Memory B cell (primary cell): ENCODE data around the gene FIZ1.
A peak's percentile ranks its signal among the peaks of the same experiment; 100 is the strongest.

Source experiments
- ATAC-seq: fragments of 150-1000 bp; cut with Tn5 transposase; 2 replicates; pipeline ENCODE4 v1.10.0; 2021; ENCODE audit warnings: low read depth, mild to moderate bottlenecking, moderate library complexity
- DNase-seq, 2 donors: peaks; one replicate each; pipeline ENCODE4 v3.0.0; 2022; ENCODE audit warnings: low spot score in 2 of 2
- H3K27ac Mint-ChIP-seq: one replicate; pipeline ENCODE4 v1.8.0; 2022; ENCODE audit warnings: mild to moderate bottlenecking, moderate library complexity, mixed read lengths
- H3K27me3 Mint-ChIP-seq: one replicate; pipeline ENCODE4 v1.8.0; 2022; ENCODE audit warnings: mixed read lengths
- H3K36me3 Mint-ChIP-seq: one replicate; pipeline ENCODE4 v1.8.0; 2022; ENCODE audit warnings: mild to moderate bottlenecking, mixed read lengths
- H3K4me1 Mint-ChIP-seq: one replicate; pipeline ENCODE4 v1.8.0; 2022; ENCODE audit warnings: mixed read lengths
- H3K4me3 Mint-ChIP-seq: one replicate; pipeline ENCODE4 v1.8.0; 2022; ENCODE audit warnings: mild to moderate bottlenecking, moderate library complexity, mixed read lengths
- H3K9me3 Mint-ChIP-seq: one replicate; pipeline ENCODE4 v1.8.0; 2022; ENCODE audit warnings: mixed read lengths

FIZ1 gene

DNA sequence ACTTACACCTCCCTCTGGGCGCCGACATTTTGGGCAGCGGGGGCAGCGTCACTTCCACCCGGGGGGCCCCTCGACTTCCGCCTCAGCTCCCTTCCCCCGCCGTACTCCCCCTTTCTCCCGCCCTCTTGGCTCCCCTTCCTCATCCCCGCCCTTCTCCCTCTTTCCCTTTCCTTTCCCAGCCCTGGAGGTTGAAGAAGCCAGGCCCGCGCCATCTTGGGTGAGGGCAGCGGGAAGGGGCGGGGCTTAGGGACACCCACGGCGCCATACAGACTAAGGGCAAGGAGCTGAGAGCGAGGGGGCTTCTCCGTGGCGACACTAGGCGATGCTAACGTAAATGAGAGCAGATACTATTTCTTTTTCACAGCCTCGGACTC, at the start of gene FIZ1:
Gene FIZ1, minus strand, starts transcription at position 50 of the 374 bp plus-strand sequence. CDS start 1,652 bp downstream, outside the sequence.
- ATAC-seq = peak; percentile 67
- Mint-ChIP-seq H3K4me3 (peak within 1 kb of the TSS; percentile 98), H3K4me1 (peaks cover 18% of the 10 kb centered on the region), H3K9me3 (peaks cover 8% of the 10 kb centered on the region), H3K27ac (peak within 1 kb of the TSS; percentile 97), H3K27me3 (no peaks in the 10 kb centered on the region), H3K36me3 (peaks cover 34% of the 10 kb centered on the region)
- peak in 1 of 2 donors; percentile 92 for DNase-seq

DNA sequence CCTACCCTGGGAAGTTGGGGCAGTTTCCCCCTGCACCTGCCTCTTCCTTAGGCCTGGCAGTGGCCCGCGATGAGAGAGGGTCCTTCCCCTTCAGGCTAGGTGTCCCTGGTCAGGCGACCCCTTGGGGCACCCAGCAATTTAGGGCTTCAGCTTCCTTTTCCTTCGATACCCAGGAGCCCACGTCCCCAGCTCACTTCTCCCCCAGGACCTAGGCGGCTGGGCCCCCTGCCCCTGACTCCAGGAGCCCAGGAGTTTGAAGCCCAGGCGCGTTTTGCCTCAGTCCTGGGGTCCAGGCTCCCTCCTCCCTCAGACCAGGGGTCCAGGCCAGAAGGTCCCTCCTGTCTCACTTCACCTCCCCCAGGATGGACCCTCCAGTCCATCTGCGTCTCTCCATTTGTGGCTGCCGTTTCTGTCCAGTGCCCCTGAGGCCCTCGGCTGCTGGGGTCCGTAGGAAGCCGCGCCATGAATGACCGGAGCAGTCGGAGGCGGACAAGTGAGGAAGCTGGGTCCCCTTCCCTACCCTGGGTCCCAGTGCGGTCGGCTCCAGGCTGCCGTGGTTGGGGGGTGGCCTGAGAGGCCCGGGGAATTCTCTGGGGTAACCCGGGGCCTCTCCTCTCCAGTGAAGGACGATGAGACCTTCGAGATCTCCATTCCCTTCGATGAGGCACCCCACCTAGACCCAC, 49.4 kb upstream of the FIZ1 start:
- Mint-ChIP-seq H3K9me3 (no peaks in the 10 kb centered on the region), H3K36me3 (peaks cover 9% of the 10 kb centered on the region), H3K27ac (peak overlapping the region; percentile 87), H3K4me1 (peaks cover 39% of the 10 kb centered on the region), H3K27me3 (no peaks in the 10 kb centered on the region), H3K4me3 (peak overlapping the region; percentile 86)
- DNase-seq = no peak
- no peak for ATAC-seq

GRCh38 chr19:55647732-55648584, 48.6 kb upstream of the FIZ1 start, which contains the start of gene CCDC106:
CCDC106 (plus strand) TSS chr19:55648212; CDS start chr19:55649047, 835 bp downstream.
- Mint-ChIP-seq H3K36me3 (peaks cover 9% of the 10 kb centered on the region), H3K4me1 (peaks cover 45% of the 10 kb centered on the region), H3K27ac (peak within 1 kb of the TSS; percentile 89), H3K4me3 (peak within 1 kb of the TSS; percentile 97), H3K9me3 (no peaks in the 10 kb centered on the region), H3K27me3 (no peaks in the 10 kb centered on the region)
- DNase-seq = peak; percentile 48 to 75
- ATAC-seq = peak; percentile 43

- H3K9me3 Mint-ChIP-seq = no peaks in the 10 kb centered on the region
- H3K4me3 Mint-ChIP-seq = peak overlapping the region; percentile 97
- no peaks in the 10 kb centered on the region for H3K27me3 Mint-ChIP-seq
- H3K36me3 Mint-ChIP-seq = peaks cover 7% of the 10 kb centered on the region
- DNase-seq = no peak
- peaks cover 46% of the 10 kb centered on the region for H3K4me1 Mint-ChIP-seq
- peak; percentile 67 for ATAC-seq
- H3K27ac Mint-ChIP-seq = peak overlapping the region; percentile 89
Observed at GRCh38 chr19:55646889-55647731, 47.8 kb upstream of the FIZ1 start.

- DNase-seq (no peak), ATAC-seq (no peak)
- peak overlapping the region; percentile 73 for H3K27ac Mint-ChIP-seq
- peak overlapping the region; percentile 60 for H3K4me3 Mint-ChIP-seq
- peaks cover 51% of the 10 kb centered on the region for H3K4me1 Mint-ChIP-seq
- no peaks in the 10 kb centered on the region for H3K27me3 Mint-ChIP-seq
- H3K9me3 Mint-ChIP-seq = no peaks in the 10 kb centered on the region
- H3K36me3 Mint-ChIP-seq = no peaks in the 10 kb centered on the region
Observed at GRCh38 chr19:55645512-55645881, 46.2 kb upstream of the FIZ1 start.

DNA sequence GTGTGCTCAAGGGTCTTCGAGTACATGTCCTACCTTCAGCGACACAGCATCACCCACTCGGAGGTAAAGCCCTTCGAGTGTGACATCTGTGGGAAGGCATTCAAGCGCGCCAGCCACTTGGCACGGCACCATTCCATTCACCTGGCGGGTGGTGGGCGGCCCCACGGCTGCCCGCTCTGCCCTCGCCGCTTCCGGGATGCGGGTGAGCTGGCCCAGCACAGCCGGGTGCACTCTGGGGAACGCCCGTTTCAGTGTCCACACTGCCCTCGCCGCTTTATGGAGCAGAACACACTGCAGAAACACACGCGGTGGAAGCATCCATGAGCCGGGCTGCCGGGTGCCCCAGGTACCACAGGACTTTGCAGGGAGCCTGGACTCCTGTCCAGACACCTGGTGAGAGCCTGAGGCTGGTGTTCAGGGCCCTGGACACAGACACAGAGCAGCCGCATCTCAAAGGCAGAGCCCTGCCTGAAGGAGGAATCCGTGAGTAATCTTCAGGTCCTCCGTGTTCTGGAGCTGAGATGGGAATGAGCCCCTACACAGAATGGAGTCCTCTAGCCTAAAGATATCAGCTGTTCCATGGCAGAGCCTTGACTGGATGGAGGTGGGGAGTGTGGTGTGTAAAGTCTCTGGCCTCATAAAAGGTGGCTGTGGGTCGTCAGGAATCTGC, 45.7 kb upstream of the FIZ1 start:
- Mint-ChIP-seq H3K27me3 (no peaks in the 10 kb centered on the region), H3K4me3 (peak overlapping the region; percentile 93), H3K4me1 (peaks cover 46% of the 10 kb centered on the region), H3K36me3 (no peaks in the 10 kb centered on the region), H3K27ac (peak overlapping the region; percentile 93), H3K9me3 (no peaks in the 10 kb centered on the region)
- DNase-seq = no peak
- no peak for ATAC-seq

DNA sequence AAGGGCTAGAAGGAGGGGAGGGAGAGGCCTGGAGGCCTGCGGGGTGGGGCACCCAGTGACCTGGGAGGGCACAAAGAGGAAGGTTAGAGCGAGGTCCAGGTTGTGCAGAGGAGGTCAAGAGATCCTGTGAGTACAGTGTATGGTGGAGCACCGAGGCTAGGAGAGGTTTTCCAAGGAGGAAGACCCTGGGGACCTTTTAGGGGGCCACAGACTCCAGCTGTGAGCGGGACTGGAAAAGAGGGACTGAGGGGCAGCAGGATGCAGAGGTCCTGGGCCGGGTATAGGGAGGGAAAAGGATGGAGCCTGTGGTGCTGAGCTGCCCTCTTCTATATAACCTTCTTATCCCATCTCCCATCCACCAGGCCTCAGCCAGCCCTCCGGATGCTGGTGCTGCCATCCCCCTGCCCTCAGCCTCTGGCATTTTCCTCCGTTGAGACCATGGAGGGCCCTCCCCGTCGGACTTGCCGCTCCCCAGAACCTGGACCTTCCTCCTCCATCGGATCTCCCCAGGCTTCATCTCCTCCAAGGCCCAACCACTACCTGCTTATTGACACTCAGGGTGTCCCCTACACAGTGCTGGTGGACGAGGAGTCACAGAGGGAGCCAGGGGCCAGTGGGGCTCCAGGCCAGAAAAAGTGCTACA, 45.0 kb upstream of the FIZ1 start:
- DNase-seq = no peak
- Mint-ChIP-seq H3K27me3 (no peaks in the 10 kb centered on the region), H3K9me3 (no peaks in the 10 kb centered on the region), H3K36me3 (no peaks in the 10 kb centered on the region), H3K4me1 (peaks cover 39% of the 10 kb centered on the region), H3K4me3 (peak overlapping the region; percentile 93), H3K27ac (peak overlapping the region; percentile 93)
- no peak for ATAC-seq

- H3K27ac Mint-ChIP-seq = peak overlapping the region; percentile 93
- H3K27me3 Mint-ChIP-seq = no peaks in the 10 kb centered on the region
- DNase-seq (no peak), ATAC-seq (no peak)
- peaks cover 40% of the 10 kb centered on the region for H3K4me1 Mint-ChIP-seq
- H3K9me3 Mint-ChIP-seq = no peaks in the 10 kb centered on the region
- H3K4me3 Mint-ChIP-seq = peak overlapping the region; percentile 93
- peaks cover 2% of the 10 kb centered on the region for H3K36me3 Mint-ChIP-seq
Observed at GRCh38 chr19:55643887-55644176, 44.5 kb upstream of the FIZ1 start.

GRCh38 chr19:55643003-55643886, 43.9 kb upstream of the FIZ1 start, which contains the start of gene ZNF581:
ZNF581 (plus strand) TSS chr19:55643649; CDS start chr19:55644572, 923 bp downstream.
- Mint-ChIP-seq H3K4me1 (peaks cover 36% of the 10 kb centered on the region), H3K9me3 (no peaks in the 10 kb centered on the region), H3K36me3 (peaks cover 2% of the 10 kb centered on the region), H3K27ac (peak within 1 kb of the TSS; percentile 93), H3K4me3 (peak within 1 kb of the TSS; percentile 95), H3K27me3 (no peaks in the 10 kb centered on the region)
- peak; percentile 40 for ATAC-seq
- DNase-seq = peak; percentile 75 to 84

DNA sequence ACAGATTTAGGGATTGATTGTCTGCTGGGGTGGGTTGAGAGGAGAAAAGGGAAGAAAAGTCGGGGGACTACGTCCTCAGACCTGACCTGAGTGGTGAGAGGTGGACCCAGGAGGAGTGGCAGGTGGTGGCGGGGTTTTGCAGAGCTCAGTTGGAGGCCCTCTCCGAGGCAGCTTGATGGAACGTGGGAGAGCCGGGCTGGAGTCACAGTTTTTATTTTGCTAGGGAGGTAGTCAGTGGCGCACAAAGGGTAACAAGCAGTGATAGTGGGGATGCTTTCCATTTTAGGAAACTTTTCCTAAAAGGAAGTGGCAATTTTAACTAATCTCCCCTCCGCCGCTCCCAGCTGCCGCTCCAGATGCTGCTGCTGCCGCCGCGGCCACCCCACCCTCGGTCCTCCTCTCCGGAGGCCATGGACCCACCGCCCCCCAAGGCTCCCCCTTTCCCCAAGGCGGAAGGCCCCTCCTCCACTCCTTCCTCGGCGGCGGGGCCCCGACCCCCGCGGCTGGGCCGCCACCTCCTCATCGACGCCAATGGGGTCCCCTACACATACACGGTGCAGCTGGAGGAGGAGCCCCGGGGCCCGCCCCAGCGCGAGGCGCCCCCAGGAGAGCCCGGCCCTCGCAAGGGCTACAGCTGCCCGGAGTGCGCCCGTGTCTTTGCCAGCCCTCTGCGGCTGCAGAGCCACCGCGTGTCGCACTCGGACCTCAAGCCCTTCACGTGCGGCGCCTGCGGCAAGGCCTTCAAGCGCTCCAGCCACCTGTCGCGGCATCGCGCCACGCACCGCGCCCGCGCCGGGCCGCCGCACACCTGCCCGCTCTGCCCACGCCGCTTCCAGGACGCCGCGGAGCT, 43.1 kb upstream of the FIZ1 start:
- H3K27me3 Mint-ChIP-seq = no peaks in the 10 kb centered on the region
- no peak for ATAC-seq
- peaks cover 2% of the 10 kb centered on the region for H3K9me3 Mint-ChIP-seq
- DNase-seq = no peak
- H3K27ac Mint-ChIP-seq = peak overlapping the region; percentile 93
- H3K4me3 Mint-ChIP-seq = peak overlapping the region; percentile 95
- H3K36me3 Mint-ChIP-seq = peaks cover 8% of the 10 kb centered on the region
- peaks cover 44% of the 10 kb centered on the region for H3K4me1 Mint-ChIP-seq

DNA sequence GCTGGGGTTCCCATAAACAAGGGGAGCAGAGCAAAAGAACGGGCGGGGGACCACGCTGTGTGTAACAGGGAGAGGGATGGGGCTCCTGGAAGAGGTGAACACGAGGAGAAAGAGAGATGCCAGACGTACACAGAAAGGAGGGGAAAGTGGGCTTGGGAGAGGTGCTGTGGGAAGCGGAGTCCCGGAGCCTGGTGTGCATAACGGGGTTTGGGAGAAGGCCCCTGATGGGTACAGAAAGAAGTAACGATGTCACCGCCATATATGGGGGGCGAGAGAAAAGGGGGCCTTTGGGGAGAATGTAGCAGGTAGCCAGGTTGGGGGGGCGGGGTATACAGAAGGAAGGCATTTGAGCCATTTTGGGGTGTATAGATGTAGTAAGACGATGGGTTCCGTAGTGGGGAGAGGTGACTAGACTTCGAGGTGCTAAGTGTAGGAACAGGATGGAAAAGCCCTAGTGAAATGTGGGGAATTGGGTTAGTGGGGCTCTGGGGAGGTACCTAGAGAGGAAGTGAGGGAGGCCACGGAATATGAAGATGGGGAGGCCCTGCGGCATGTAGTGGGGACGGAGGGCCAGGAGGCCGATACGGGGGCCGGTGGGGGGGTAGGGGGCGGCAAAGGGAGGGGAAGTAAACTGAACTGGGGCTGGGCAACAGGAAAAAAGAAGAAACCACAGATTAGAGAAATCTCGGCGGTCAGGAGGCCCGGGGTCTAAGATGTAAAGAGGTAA, 42.3 kb upstream of the FIZ1 start:
- H3K27ac Mint-ChIP-seq = peak overlapping the region; percentile 87
- ATAC-seq (no peak), DNase-seq (no peak)
- peaks cover 2% of the 10 kb centered on the region for H3K9me3 Mint-ChIP-seq
- peak overlapping the region; percentile 95 for H3K4me3 Mint-ChIP-seq
- no peaks in the 10 kb centered on the region for H3K27me3 Mint-ChIP-seq
- peaks cover 10% of the 10 kb centered on the region for H3K36me3 Mint-ChIP-seq
- peaks cover 45% of the 10 kb centered on the region for H3K4me1 Mint-ChIP-seq
